ENCODE results near the gene PRLR.

- no peak for TF ChIP-seq POLR2A (IDR thresholded peaks at IDR 0.05)
- TF ChIP-seq, protein P1, sequence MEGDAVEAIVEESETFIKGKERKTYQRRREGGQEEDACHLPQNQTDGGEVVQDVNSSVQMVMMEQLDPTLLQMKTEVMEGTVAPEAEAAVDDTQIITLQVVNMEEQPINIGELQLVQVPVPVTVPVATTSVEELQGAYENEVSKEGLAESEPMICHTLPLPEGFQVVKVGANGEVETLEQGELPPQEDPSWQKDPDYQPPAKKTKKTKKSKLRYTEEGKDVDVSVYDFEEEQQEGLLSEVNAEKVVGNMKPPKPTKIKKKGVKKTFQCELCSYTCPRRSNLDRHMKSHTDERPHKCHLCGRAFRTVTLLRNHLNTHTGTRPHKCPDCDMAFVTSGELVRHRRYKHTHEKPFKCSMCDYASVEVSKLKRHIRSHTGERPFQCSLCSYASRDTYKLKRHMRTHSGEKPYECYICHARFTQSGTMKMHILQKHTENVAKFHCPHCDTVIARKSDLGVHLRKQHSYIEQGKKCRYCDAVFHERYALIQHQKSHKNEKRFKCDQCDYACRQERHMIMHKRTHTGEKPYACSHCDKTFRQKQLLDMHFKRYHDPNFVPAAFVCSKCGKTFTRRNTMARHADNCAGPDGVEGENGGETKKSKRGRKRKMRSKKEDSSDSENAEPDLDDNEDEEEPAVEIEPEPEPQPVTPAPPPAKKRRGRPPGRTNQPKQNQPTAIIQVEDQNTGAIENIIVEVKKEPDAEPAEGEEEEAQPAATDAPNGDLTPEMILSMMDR (IDR thresholded peaks at IDR 0.05), result no peak
- no peak for TF ChIP-seq POLR2AphosphoS5 (IDR thresholded peaks at IDR 0.05)
Measured at GRCh38 chr5:35248843-35249780, 18.8 kb upstream of the PRLR start.

All from prostate gland (tissue), 2 donors.